GM21576 (cell line): ENCODE results near the gene RBFOX2.

Experiments
- ATAC-seq: cut with Tn5 transposase; IDR thresholded peaks from one replicate; pipeline ENCODE4 v1.9.1; 2021; ENCODE audit warnings: mild to moderate bottlenecking, moderate library complexity; ENCODE audit not compliant: unreplicated experiment

Gene RBFOX2

DNA sequence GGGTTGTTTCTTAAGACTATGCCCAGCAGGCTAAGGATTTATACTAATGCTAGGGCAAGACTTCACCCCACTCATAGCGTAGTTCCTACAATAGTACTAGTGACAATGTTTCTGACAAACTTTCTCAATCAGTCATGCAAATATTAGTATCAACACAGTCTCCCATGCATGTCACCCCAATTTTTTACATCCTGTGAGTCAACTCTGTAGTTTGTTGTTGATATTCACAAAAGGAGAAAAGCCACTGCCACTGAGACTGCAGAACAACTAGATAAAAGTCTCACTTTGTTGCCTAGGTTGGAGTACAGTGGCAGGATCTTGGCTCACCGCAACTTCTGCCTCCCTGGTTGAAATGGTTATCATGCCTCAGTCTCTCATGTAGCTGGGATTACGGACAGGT lies 155.2 kb downstream of the RBFOX2 start:
- ATAC-seq, result no peak

GRCh38 chr22:35872451-35872850 lies 156.2 kb downstream of the RBFOX2 start:
- no peak for ATAC-seq

GRCh38 chr22:35870517-35871293 lies 157.9 kb downstream of the RBFOX2 start:
- no peak for ATAC-seq

DNA sequence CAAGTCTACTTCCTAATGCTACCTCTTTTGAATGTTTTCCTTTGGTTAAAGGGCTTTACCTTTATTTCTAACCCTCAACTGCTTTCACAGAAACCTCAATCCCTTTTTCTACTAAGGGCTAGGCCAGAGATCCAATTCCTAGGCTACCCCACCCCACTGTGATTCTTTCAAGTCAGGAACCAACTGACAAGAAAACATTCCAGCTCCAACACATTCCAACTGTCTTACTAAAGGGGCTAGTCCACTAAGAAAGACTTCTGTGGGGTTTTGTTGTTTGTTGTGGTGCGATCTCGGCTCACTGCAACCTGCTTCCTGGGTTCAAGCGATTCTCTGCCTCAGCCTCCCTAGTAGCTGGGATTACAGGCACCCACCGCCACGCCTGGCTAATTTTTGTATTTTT lies 159.7 kb downstream of the RBFOX2 start:
- ATAC-seq, result no peak

GRCh38 chr22:35866651-35867050 lies 162.0 kb downstream of the RBFOX2 start:
- ATAC-seq, result no peak

DNA sequence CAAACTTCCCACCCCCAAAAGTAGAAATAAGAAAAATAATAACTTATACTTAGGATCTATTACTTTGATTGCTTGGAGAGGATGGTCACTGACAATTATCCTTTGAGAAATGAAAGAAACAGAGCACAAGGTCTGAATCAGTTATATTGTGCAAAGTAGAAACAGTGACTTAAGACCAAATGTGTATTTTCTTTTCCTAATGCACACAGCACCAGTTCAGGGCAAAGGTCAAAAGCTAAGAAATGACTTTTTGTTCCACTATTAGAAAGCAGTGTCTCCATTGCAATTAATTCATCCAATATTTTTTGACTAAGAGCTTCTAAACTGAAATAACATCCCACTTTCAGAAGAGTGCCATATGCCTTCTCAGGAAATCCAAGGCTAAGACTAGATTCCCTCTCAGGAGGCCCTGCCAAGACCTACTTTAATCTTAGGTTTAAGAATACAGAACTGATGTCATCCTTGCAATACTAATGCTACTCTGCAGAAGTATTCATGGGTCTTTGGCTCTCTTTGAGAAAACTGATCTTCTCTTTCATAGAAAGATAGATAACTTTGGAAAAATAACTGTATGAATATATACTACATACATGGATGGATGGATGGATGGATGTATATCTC lies 164.0 kb downstream of the RBFOX2 start:
- no peak for ATAC-seq

DNA sequence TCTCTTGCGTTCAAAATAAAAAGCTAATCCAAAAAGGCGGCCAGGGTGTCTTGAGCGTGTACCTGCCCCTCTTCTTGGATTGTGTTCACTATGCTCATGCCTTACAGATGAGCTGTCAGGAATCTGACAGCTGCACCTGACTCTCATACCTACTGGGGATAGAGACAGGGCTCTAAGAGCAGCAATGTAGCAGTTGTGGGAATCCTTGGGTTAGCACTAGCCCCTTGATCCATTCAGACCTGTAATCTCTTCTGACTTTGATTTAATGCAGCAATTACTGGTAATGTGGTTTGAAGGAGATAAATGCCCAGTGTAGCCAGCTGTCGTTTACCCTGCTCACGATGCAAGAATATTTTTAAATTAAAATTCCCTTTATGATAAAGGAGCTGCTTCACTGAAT lies 165.2 kb downstream of the RBFOX2 start:
- no peak for ATAC-seq

- no peak for ATAC-seq
Observed at GRCh38 chr22:35862697-35863096, 165.9 kb downstream of the RBFOX2 start.

DNA sequence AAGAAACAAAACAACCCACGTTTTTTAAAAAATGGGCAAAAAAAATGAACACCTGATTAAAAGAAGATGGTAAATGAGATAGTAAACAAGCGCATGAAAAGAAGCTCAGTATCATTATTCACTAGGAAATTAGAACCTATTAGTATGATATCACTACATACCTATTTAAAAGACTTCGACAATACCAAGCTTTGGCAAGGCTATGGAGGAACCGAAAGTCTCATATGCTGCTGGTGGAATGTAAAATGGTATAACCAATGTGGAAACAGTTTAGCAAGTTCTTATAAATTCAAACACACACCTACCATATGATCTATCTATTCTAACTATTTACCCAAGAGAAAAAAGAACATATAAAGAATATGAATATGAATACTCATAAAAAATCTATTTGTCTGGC lies 167.2 kb downstream of the RBFOX2 start:
- no peak for ATAC-seq

- ATAC-seq, result no peak
Observed at GRCh38 chr22:35860837-35861236, 167.8 kb downstream of the RBFOX2 start.

- no peak for ATAC-seq
Observed at GRCh38 chr22:35860087-35860733, 168.4 kb downstream of the RBFOX2 start.

DNA sequence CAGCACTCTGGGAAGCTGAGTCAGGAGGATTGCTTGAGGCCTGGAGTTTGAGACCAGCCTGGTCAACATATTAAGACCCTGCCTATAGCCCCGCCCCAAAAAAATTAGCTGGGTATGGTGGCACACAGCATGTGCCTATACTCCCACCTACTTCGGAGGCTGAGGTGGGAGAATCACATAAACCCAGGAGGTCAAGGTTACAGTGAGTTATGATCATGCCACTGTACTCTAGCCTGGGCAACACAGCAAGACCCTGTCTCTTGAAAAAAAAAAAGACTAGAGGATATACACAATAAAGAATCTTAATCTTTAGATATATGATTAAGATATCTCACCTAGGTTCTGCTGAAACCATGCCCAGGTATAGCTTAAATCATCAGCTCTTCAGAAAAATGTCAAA lies 174.3 kb downstream of the RBFOX2 start:
- ATAC-seq, result no peak

- no peak for ATAC-seq
Observed at GRCh38 chr22:35852076-35852475, 176.5 kb downstream of the RBFOX2 start.

DNA sequence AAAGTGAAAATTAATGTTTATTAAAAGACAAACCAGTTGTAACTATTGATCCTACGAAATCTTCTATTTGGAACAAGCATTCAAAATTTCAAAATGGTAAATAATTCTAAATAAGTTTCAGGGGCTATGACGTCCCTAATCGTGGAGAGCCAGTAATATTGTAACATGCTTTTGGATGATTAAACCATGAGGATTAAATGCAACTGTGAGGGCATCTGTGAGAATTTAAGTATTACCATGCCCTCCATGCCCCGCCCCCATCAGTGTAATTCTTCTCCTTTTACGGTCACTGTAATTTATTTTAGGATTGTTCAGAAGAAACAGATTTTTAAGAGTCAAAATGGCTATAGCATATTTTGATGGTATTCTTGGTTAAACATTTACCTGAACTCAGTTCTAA lies 177.8 kb downstream of the RBFOX2 start:
- no peak for ATAC-seq

GRCh38 chr22:35846804-35847203 lies 181.8 kb downstream of the RBFOX2 start:
- no peak for ATAC-seq

DNA sequence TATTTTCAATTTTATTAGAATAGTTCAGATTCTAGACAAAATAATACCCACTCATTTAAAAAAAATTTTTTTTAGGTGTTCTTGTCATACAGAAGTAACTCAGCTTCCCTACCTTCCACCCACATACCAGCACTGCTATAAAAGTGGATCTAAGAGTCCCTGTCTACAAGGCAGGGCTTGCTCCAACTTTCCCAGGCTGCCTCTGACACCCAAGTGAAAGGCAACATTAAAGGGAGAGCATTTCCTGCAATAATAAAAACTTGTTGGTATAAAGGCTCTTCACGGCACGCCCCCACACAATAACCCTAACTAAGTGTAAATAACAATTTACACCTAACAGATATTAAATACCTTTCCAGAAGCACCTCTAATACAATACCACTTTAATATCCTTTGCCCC lies 183.7 kb downstream of the RBFOX2 start:
- no peak for ATAC-seq

DNA sequence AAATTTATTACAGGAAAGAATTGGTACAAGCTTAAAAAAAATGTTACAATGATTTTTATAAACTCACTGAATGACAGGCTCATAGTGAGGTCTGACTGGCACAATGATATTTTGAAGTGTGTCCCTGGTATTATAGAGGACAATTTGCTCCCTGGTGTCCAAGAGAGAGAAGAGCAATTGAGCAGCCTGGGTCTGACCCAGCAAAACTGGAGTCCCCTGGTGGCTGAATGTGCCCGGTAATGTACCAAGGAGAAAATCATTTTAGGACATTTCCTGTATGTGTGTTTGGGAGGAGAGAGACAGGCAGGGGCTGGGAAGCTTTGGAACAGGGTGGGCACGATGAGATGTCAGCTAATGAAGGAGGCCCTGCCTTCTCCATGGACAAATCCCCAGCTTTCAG lies 185.7 kb downstream of the RBFOX2 start:
- ATAC-seq, result no peak

DNA sequence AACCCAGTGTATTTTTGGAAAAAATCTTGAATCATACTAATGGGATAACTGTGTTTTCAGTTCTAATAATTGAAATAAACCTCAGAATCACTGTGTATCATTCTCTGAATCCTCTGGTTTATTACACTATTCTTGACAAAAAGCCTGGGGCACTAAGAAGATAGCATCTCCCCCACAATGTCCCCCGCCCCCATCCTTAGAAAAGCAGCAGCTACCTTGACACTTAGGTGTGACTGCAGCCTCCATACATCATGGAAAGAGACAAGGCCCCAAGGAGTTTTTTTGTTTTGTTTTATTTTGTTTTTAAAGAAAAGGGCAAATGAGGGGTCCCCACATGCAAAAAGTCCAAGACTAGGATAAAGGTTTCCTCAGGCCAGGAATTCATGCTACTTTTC lies 186.1 kb downstream of the RBFOX2 start:
- ATAC-seq, result no peak

- ATAC-seq, result no peak
Observed at GRCh38 chr22:35841907-35842518, 186.6 kb downstream of the RBFOX2 start.

- ATAC-seq, result no peak
Observed at GRCh38 chr22:35840302-35840739, 188.3 kb downstream of the RBFOX2 start.

GRCh38 chr22:35839841-35840301 lies 188.8 kb downstream of the RBFOX2 start:
- no peak for ATAC-seq
